ENCODE data around the gene DTHD1. TPM values are rescaled to one million over a fixed set of nuclear protein-coding genes. Genes with fewer than 3 reads are reported as not detected.

DTHD1 gene
- total RNA-seq, 4 donors from 2014 or later = 0.20 to 0.60 (median 0.42) TPM; not detected in 1

- 68 to 73% methylated on average over 4 of the region's 4 CpGs for WGBS, 2 donors
- DNase-seq (ENCODE audit: low spot score in 2 of 2) = no peak
- peaks cover 0 to 8% (median 4%) of the 10 kb centered on the region in 4 donors for H3K4me1 ChIP-seq
- no peak overlapping the region for H3K27ac ChIP-seq
- no peaks in the 10 kb centered on the region for H3K36me3 ChIP-seq
- H3K9me3 ChIP-seq = no peaks in the 10 kb centered on the region
- H3K27me3 ChIP-seq = no peaks in the 10 kb centered on the region
- no peak overlapping the region for H3K4me3 ChIP-seq
- TF ChIP-seq CTCF (IDR thresholded peaks at IDR 0.05) (no peak), EP300 (IDR thresholded peaks at IDR 0.05) (no peak), POLR2A (IDR thresholded peaks at IDR 0.05) (no peak)
Measured at GRCh38 chr4:36280555-36280954, 861 bp upstream of the DTHD1 start.

- H3K4me3 ChIP-seq = no peak overlapping the region
- H3K27me3 ChIP-seq = no peaks in the 10 kb centered on the region
- H3K27ac ChIP-seq = peak overlapping the region in 2 of 4 donors; percentile 57 to 85
- no peak for TF ChIP-seq CTCF (IDR thresholded peaks at IDR 0.05)
- DNase-seq (ENCODE audit: low spot score in 2 of 2) = no peak
- no peaks in the 10 kb centered on the region for H3K9me3 ChIP-seq
- H3K36me3 ChIP-seq = no peaks in the 10 kb centered on the region
- H3K4me1 ChIP-seq = peaks cover 0 to 8% (median 4%) of the 10 kb centered on the region in 4 donors
Measured at GRCh38 chr4:36282503-36283030, 1.2 kb downstream of the DTHD1 start.

GRCh38 chr4:36283912-36284465 is 2.6 kb downstream of the DTHD1 start:
- no peaks in the 10 kb centered on the region for H3K36me3 ChIP-seq
- no peaks in the 10 kb centered on the region for H3K9me3 ChIP-seq
- WGBS, 2 donors = 34 to 38% methylated on average over 2 of the region's 2 CpGs
- H3K4me3 ChIP-seq = no peak overlapping the region
- TF ChIP-seq POLR2A (IDR thresholded peaks at IDR 0.05) (no peak), CTCF (IDR thresholded peaks at IDR 0.05) (no peak), EP300 (IDR thresholded peaks at IDR 0.05) (peak; percentile 56 to 84)
- peaks cover 0 to 8% (median 4%) of the 10 kb centered on the region in 4 donors for H3K4me1 ChIP-seq
- H3K27ac ChIP-seq = peak overlapping the region in 3 of 4 donors; percentile 42 to 85 (median 75)
- no peaks in the 10 kb centered on the region for H3K27me3 ChIP-seq
- DNase-seq (ENCODE audit: low spot score in 2 of 2) = no peak

GRCh38 chr4:36285784-36286480 is 4.5 kb downstream of the DTHD1 start:
- H3K9me3 ChIP-seq = no peaks in the 10 kb centered on the region
- no peaks in the 10 kb centered on the region for H3K36me3 ChIP-seq
- no peak overlapping the region for H3K4me3 ChIP-seq
- no peak for DNase-seq (ENCODE audit: low spot score in 2 of 2)
- WGBS, 2 donors = 89 to 91% methylated on average over 6 of the region's 6 CpGs
- H3K27me3 ChIP-seq = no peaks in the 10 kb centered on the region
- H3K27ac ChIP-seq = peak overlapping the region in 3 of 4 donors; percentile 32 to 85 (median 75)
- no peak for TF ChIP-seq CTCF (IDR thresholded peaks at IDR 0.05)
- no peak for TF ChIP-seq EP300 (IDR thresholded peaks at IDR 0.05)
- no peak for TF ChIP-seq POLR2A (IDR thresholded peaks at IDR 0.05)
- peaks cover 0 to 8% (median 4%) of the 10 kb centered on the region in 4 donors for H3K4me1 ChIP-seq

- no peak for DNase-seq (ENCODE audit: low spot score in 2 of 2)
- TF ChIP-seq EP300 (IDR thresholded peaks at IDR 0.05) (no peak), POLR2A (IDR thresholded peaks at IDR 0.05) (no peak), CTCF (IDR thresholded peaks at IDR 0.05) (no peak)
- no peaks in the 10 kb centered on the region for H3K27me3 ChIP-seq
- WGBS, 2 donors = 89 to 91% methylated on average over 4 of the region's 4 CpGs
- peak overlapping the region in 1 of 4 donors; percentile 32 for H3K27ac ChIP-seq
- H3K4me3 ChIP-seq = no peak overlapping the region
- H3K4me1 ChIP-seq = peaks cover 0 to 8% (median 4%) of the 10 kb centered on the region in 4 donors
- no peaks in the 10 kb centered on the region for H3K36me3 ChIP-seq
- H3K9me3 ChIP-seq = no peaks in the 10 kb centered on the region
Measured at GRCh38 chr4:36286481-36286871, 5.1 kb downstream of the DTHD1 start.
